ENCODE measurements around the gene CSRP1. TPM values are rescaled to one million over a fixed set of nuclear protein-coding genes. Genes with fewer than 3 reads are reported as not detected.
A peak's percentile ranks its signal among the peaks of the same experiment; 100 is the strongest.

Gene CSRP1
- total RNA-seq, 6 experiments from 2014 or later = 540 to 614 (median 577) TPM

DNA sequence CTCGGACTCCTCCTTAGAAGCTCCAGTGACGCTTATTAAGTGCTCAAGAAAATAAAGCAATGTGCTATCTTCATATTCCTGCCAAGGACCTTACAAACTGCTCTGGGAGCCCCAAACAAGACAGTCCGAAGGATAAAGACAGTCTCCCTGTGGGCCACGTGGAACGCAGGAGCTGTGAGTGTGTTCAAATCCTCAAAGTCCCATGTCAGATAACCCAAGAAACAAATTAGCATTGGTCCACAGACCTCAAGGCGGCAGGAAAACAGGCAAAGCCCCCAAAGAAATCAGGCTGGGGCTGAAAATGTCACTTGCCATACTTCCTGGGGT, 29.0 kb upstream of the CSRP1 start:
- no peak for DNase-seq
- Mint-ChIP-seq H3K36me3 (ENCODE audit: low read depth) (peaks cover under 1% of the 10 kb centered on the region; the same call in 1 of the 2 replicates), H3K4me3 (peak overlapping the region; percentile 57), H3K9me3 (no peaks in the 10 kb centered on the region), H3K27ac (peak overlapping the region; percentile 99), H3K27me3 (ENCODE audit: insufficient read depth) (no peaks in the 10 kb centered on the region; the same call in 1 of the 2 replicates), H3K4me1 (ENCODE audit: low read depth) (peaks cover 81% of the 10 kb centered on the region)
- TF ChIP-seq, protein P1, sequence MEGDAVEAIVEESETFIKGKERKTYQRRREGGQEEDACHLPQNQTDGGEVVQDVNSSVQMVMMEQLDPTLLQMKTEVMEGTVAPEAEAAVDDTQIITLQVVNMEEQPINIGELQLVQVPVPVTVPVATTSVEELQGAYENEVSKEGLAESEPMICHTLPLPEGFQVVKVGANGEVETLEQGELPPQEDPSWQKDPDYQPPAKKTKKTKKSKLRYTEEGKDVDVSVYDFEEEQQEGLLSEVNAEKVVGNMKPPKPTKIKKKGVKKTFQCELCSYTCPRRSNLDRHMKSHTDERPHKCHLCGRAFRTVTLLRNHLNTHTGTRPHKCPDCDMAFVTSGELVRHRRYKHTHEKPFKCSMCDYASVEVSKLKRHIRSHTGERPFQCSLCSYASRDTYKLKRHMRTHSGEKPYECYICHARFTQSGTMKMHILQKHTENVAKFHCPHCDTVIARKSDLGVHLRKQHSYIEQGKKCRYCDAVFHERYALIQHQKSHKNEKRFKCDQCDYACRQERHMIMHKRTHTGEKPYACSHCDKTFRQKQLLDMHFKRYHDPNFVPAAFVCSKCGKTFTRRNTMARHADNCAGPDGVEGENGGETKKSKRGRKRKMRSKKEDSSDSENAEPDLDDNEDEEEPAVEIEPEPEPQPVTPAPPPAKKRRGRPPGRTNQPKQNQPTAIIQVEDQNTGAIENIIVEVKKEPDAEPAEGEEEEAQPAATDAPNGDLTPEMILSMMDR (IDR thresholded peaks at IDR 0.05) = no peak

DNA sequence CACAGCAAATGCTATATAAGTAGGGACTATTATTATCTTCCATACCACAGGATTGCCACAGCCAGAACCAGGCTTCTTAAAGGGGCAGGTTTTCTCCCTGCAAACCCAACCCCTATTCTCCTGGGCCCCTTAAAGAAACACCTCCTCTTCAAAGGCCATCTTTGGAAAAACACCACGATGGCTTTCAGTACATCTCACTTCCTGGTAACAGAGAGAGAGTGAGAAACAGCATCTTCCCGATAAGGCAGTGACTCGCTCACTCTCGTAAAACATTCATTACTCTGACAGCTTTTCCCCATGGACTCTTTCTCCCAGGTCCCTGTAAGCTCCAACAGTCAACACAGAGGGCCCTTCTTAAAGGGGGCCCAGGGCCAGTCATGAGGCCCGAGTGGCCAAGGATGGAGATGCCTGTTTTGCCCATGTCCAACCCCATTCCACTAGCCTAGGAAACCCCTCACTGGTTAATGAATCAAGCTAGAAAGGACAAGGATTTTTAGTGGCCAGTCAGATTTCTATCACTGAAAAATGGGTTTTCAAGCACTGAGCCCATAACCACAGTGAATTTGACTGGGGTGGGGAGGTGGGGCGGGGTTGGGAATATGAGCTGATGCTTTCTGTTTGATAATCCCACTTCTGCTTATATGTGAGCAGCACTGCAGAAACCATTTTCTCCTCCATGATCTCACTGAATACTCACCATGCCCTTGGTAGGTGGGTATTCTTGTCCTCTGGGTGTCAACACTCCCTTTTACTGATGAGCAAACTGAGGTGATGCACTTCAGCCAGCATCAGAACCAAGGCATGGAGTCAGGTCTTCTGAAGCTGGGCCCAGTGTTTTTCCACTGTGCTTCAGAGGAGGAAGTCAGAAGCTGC, 28.4 kb upstream of the CSRP1 start:
- H3K4me1 Mint-ChIP-seq (ENCODE audit: low read depth) = peaks cover 81% of the 10 kb centered on the region
- H3K36me3 Mint-ChIP-seq (ENCODE audit: low read depth) = no peaks in the 10 kb centered on the region
- DNase-seq = peak; percentile 71
- H3K27me3 Mint-ChIP-seq (ENCODE audit: insufficient read depth) = no peaks in the 10 kb centered on the region; the same call in 1 of the 2 replicates
- H3K27ac Mint-ChIP-seq = peak overlapping the region; percentile 99
- TF ChIP-seq, protein P1 (IDR thresholded peaks at IDR 0.05) = no peak
- H3K4me3 Mint-ChIP-seq = peak overlapping the region; percentile 72
- H3K9me3 Mint-ChIP-seq = no peaks in the 10 kb centered on the region

DNA sequence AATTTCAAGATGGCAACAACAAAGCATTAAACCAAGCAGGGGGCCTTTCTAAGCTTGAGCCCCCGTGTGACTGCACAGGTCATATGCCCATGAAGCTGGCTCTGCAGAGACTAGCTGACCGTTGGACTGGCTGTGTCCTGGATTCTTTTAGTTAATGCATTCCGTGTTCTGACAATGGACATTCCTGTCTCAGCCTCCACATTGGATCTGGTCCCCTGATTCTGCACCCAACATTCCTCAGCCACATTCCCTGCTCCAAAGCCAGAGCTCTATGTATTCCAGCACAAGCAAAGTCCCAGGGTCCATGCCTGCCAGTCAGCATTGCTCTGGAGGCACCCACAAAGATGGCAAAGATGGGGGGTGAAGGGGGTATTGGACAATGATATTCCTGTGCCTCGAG, 26.9 kb upstream of the CSRP1 start:
- TF ChIP-seq, protein P1 (IDR thresholded peaks at IDR 0.05) = no peak
- no peak for DNase-seq
- H3K27me3 Mint-ChIP-seq (ENCODE audit: insufficient read depth) = no peaks in the 10 kb centered on the region; the same call in 1 of the 2 replicates
- no peaks in the 10 kb centered on the region for H3K9me3 Mint-ChIP-seq
- peaks cover 90% of the 10 kb centered on the region for H3K4me1 Mint-ChIP-seq (ENCODE audit: low read depth)
- no peaks in the 10 kb centered on the region for H3K36me3 Mint-ChIP-seq (ENCODE audit: low read depth)
- no peak overlapping the region for H3K4me3 Mint-ChIP-seq
- peak overlapping the region; percentile 23; the same call in 1 of the 2 replicates for H3K27ac Mint-ChIP-seq

DNA sequence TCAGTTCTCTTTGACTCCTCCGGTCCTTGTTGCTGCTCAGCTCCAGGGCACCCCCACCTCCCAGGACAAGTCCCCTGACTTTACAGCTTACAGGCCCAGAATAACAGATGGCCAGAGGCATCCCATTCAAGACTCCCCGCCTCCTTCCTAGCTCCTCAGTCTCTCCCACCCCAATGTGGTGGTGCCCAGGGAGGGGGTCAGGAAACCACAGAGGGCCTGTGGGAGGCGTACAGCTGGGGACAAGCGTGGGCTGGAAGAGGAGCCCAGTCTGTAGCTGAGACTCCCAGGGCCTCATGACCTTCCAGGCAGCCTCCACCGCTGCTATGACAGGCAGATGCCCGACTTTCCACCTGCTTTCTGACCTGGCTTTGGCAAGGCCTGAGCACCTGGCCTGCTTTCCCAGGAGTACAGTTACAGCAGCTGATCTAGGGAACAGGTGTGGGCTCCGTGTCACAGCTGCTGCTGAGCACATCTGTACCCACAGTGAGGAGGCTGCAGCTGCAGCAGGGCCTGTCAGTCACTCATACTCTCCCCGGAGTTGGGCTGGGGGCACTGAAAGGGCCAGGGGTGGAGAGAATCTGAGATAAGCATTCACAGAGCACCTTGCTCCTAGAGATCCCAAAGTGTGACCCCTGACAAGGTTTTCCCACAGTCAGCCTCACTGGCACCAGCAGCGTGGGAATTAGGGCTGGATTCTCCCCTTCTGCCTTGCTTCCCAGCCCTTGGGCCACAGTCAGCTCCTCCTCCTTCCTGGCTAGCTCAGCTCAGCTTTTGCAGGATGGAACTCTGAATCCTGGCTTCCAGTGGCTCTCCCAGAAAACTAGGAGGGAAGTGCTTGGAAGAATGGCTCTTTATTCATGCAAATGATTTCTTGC, 24.9 kb upstream of the CSRP1 start:
- Mint-ChIP-seq H3K9me3 (no peaks in the 10 kb centered on the region), H3K27ac (peak overlapping the region; percentile 97), H3K4me3 (peak overlapping the region; percentile 76; the same call in 1 of the 2 replicates), H3K36me3 (ENCODE audit: low read depth) (no peaks in the 10 kb centered on the region), H3K27me3 (ENCODE audit: insufficient read depth) (no peaks in the 10 kb centered on the region; the same call in 1 of the 2 replicates), H3K4me1 (ENCODE audit: low read depth) (peaks cover 76% of the 10 kb centered on the region)
- TF ChIP-seq, protein P1 (IDR thresholded peaks at IDR 0.05) = no peak
- no peak for DNase-seq

DNA sequence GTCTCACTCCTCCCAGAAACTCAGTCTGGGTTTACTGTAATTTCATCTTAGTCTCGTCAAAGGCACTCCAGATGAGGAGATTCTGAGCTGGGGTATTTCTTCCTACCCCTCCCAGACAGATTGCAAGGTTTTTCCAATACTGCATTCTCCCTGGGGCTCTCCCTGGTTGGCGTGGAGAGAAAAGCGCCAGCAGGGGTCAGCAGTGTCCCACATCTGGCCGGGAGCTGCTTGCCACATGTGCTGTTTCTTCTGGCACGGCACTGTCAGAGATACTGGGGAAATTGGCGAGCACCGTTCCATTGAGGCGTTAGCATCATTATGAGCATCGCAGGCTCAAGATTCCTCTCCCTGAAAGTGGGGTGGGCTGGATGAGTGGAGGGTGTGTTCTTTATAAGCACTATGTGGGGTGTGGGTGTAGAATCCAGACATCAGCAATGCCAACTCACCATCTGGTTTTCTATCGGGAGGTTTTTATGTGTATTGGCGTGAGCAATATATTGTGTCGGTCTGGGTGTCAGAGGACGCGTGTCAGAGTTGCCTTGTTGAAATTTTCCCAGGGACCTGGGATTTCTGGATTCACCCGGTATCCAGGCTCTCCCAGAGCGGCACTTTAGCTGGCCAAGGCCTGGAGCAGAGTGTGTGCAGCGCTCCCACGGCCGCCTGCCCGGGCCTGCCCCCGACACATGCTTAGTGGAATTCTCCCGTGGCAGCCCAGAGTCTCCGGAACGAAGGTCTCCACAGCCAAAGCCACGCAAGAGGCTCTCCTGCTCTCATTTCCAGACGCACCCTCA, 24.0 kb upstream of the CSRP1 start:
- TF ChIP-seq, protein P1 (IDR thresholded peaks at IDR 0.05) = peak; percentile 93
- DNase-seq = peak; percentile 79
- peak overlapping the region; percentile 97 for H3K27ac Mint-ChIP-seq
- H3K4me1 Mint-ChIP-seq (ENCODE audit: low read depth) = peaks cover 67% of the 10 kb centered on the region
- no peaks in the 10 kb centered on the region for H3K36me3 Mint-ChIP-seq (ENCODE audit: low read depth)
- no peaks in the 10 kb centered on the region for H3K9me3 Mint-ChIP-seq
- H3K4me3 Mint-ChIP-seq = peak overlapping the region; percentile 76
- H3K27me3 Mint-ChIP-seq (ENCODE audit: insufficient read depth) = no peaks in the 10 kb centered on the region; the same call in 1 of the 2 replicates
